Renal cortical epithelial cell (primary cell): Measurements from ENCODE around the gene MAP3K10. TPM values are rescaled to one million over a fixed set of nuclear protein-coding genes. Genes with fewer than 3 reads are reported as not detected.

Experiments
- DNase-seq: peaks from one replicate; pipeline ENCODE4 v3.0.0-alpha.2; 2011; ENCODE audit warnings: low read depth
- total RNA-seq: library from RNA; depleted of rRNA; stranded (reverse); fragments of >200 nt; gene quantifications from 2 replicates; pipeline ENCODE4 v1.2.3, GENCODE V29; 2014

The MAP3K10 gene
- total RNA-seq, 1 donor from 2014 or later = 11.2 TPM

DNA sequence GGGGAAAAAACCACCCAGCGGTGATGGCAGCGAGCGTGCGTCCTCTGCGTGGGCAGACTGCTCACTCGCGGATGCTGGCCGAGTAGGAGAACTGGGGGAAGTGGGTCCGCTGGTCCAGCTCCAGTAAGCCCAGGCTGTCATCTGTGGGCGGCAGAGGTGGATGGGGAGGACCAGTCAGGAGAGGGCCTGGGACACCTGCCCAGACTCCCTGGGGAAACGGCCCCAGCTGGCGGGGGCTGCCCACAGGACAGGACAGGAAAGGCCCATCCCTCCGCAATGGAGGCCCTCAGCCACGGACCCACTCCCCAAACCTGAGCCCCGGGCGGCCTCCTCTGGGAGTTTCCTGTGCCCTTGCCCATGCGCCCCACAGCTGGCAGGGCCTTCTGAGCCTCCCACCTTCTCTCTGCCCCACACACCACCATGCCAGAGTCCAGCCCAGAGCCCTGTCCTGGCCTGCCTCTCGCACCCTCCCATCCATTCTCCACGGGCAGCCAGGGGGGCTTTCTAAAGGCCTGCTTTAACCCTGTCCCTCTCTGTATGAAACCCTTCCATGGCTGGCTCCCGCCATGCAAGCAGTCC, 42.7 kb downstream of the MAP3K10 start:
- no peak for DNase-seq

DNA sequence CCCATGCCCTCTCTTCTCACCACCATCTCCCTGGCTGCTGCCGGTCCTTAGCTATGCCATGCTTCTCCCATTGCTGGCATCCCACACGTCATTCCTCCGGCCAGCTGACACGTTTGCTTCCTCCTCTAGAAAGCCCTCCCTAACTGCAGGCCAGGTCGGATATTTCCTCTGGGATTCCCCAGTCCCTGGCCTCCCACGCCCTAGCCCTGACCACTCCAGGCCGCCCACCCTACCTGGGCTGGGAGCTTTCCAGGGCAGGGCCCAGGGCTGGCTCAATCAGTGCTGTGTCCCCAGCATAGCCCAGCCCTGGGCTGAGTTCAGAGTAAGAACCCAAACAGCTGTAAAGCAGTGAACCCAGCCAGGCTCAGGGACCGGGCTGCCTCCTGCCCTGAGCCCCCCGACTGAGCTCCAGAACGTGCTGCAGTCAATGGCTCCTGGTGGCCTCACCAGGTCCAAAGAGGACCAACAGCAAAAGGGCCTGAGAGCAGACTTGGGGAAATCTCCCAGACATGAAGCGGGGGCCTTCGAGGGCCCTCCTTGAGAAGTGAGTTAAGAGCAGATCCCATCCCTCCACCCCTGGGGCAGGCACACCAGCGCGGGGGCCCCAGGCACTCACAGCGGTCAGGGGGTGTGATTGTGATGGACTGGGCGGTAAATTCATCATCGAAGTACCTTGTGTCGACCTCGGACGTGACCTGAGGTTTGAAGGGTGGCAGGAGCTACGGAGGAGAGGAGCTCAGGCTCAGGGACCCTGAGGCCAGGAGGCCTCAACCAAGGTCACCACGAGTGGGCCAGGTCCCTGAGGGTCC, 43.4 kb downstream of the MAP3K10 start:
- no peak for DNase-seq

DNA sequence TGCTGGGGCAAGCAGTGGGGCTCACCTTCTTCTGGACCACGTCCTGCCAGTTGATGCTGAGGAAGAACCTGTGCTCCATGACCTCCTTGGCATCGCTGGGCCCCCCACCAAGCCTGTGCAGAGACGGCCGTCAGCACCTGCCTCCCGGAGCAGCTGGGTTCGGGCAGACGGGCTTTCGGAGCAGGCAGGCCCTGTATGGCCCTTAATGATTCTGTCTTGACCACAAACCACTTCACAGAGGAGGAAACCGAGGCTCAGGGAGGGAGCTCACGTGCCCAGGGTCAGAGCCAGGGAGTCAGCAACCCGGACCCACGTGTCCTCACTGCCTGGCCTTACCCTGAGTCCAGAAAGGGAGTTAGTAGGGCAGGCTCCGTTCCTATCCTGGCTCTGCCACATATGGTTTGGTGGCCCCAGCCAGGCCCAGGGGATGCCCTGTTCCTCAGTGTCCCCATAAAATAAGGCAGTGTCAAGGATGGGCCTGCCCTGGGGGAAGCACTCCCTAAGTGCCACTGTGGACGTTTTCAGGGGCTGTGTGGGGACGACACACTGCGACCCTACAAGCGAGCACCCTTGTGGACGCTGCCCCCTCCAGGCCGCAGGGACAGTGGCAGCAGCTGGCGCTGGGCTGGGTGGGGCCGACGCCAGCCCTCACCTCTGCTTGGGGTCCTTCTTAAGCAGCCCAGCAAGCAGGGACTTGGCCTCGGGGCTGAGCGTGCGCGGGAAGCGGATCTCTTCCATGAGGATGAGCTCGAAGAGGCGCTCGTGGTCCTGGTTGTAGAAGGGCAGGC, 44.2 kb downstream of the MAP3K10 start:
- DNase-seq = no peak

GRCh38 chr19:40236026-40236355, 44.8 kb downstream of the MAP3K10 start:
- DNase-seq = no peak

DNA sequence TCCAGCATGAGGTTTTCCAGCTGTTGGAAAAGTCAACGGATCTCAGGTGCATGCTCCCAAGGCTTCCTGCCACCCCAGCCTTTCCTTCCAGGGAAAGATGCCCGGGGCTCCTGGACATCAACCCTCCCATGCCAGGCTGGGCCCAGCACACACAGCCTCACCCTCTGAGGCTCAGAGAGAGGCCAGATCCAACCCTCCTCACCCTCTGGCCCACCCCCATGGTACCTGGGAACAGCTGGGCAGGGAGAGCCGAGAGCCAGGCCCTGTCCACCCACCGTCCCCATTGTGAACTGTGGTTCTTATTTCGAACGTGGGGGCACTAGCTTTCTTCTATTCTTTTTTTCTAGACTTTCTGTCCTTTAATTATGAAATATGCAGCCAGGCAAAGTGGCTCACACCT, 45.1 kb downstream of the MAP3K10 start:
- no peak for DNase-seq

- DNase-seq = no peak
Measured at GRCh38 chr19:40237791-40238190, 46.6 kb downstream of the MAP3K10 start.

GRCh38 chr19:40238775-40239174, 47.5 kb downstream of the MAP3K10 start:
- no peak for DNase-seq

DNA sequence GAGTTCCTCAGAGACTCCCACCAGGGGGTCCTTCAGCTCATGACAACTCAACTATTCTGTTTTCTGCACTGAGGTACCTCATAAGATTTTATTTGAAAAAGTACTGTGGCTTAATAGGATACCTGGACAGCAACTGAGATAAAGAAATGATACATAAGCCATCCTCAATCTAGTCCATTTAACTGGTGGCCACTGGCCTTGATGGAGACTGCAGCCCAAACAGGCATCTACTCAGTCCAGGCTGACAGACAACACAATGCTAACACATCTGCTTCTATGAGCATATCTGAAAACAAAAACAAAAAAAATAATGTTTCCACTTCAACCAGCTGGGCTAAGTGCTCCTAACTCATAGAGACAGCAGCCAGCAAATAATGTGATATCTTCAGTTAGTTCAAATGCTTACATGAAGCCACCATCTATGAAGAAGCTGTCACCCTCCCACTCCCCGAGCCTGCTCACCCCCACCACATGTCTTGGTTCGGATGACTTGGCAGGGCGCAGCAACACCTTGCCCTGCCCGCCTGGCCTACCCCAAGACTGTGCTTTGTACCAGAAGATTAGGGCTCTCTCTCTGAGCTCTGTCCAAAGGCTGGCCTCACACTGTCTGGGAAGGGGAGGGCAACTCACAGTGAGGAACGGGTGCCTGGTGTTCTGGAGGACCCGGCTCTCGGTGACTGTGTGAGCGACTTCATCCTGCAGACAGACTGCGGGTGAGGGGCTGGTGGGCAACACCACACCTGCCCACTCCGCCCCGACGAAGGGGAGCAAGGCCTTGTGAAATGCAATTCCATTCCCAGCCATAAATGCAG, 48.4 kb downstream of the MAP3K10 start:
- no peak for DNase-seq

DNA sequence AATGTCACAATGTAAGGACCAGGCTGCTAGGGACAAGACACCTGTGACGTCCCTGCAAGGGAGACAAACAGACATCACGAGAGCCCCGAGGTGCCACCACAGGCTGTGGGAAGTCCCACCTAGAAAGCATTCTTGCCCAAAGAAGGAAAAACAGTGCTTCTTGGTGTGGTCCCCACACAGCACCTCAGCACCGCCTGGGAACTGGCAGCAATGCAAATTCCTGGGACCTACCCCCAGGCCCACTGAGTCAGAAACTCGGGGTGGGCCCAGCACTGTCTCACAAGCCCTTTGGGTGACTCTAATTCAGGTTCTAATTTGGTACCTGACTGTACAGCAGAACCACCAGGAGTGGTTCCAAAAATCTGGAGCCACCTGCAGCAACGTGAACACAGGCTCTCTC, 49.1 kb downstream of the MAP3K10 start:
- no peak for DNase-seq

GRCh38 chr19:40241125-40241808, 50.0 kb downstream of the MAP3K10 start:
- DNase-seq = no peak

GRCh38 chr19:40241809-40242384, 50.7 kb downstream of the MAP3K10 start:
- DNase-seq = no peak

DNA sequence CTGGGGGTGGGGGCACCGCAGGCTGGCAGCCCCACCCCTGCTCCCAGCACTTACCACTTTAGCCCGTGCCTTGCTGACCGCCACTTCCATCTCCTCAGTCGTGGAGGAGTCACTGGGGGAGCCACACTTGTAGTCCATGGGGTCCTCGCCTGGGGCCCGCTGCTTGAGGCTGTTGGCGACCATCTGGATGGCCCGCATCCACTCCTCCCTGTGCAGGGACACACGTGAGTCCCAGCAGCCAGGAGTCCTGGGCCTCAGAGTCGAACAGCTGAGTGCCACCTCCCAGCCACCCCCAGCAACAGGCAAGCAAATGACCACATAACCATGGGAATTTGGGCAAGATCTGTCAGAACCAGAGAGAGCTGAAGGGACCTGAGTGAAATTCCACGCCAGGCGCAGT, 51.3 kb downstream of the MAP3K10 start:
- DNase-seq = no peak

DNA sequence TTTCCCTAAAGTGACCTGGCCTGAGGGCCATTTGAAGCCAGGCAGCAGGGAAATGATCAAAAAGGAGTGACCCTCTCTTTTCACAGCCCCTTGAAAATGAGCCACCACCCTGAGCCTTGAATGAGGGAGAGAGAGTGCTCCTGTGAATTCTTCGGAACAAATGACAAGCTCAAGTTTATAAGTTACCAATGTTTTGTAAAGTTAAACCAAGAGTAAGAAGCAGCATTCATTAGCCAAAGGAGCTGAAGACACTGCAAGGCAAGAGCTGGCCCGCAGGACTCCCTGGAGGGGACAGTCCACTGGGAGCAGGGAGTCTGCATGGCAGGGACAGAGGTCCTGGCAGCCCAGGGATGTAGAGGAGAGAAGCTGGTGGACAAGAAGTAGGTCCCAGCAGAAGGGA, 52.0 kb downstream of the MAP3K10 start:
- peak; percentile 58 for DNase-seq

- no peak for DNase-seq
Measured at GRCh38 chr19:40244579-40245317, 53.5 kb downstream of the MAP3K10 start.

DNA sequence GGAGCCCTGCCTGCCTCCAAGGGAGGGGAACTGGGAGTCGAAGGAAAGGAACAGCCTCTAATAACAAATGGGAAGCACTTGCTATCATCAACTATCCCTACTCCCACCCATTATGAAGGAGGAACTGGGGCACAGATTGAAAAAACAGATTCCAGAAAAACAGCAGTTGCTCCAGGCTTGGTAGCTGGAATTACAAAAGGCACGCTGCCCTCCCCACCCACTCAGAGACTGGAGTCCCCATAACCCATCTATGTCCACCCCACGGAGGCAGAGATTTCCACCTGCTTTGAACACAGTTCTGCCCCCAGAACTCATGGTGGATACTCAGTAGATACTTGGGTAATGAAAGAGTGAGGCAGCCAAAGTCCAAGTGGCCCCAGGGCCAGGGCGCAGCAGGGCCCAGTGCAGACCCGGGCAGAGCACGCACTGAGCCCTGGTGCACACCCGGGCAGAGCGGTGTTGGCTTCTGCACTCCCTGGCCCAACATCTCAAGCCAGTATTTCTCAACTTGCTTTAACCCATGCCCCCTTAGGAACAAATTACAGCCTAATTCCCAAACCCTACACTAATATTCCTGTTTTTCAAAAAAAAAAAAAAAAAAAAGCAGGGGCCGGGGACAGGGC, 54.4 kb downstream of the MAP3K10 start:
- DNase-seq = no peak

GRCh38 chr19:40246292-40247073, 55.3 kb downstream of the MAP3K10 start:
- DNase-seq = no peak

GRCh38 chr19:40247178-40247577, 56.0 kb downstream of the MAP3K10 start:
- no peak for DNase-seq

DNA sequence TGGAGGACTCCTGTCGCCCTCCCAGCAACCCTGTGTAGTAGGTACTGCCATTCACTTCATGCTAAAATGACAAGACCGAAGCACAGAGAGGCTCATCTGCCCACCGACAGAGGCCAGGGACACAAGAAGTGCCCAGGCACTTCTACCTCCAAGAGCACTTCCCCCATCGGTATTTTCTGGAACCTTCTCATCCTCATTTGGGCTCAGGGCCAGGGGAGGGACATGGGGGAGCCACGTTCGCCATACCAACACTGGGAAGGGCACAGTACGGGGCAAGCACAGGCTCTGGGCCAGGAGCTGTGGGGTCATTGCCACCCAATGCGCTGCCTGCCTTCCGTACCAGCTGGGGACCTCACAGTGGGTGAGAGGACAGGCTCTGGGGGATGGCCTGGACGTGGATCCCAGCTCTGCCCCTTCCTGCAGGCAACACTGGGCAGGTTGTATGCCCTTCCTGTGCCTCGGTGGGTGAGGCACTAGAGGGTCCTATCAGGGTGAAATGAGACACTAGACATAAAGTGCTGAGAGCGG, 56.6 kb downstream of the MAP3K10 start:
- DNase-seq = no peak

GRCh38 chr19:40249201-40249600, 58.0 kb downstream of the MAP3K10 start:
- no peak for DNase-seq
